C4-2B (cell line): ENCODE measurements around the gene AMER1.

ENCODE experiments used
- H3K27ac ChIP-seq: fragments of 450-650 bp; 2 replicates; pipeline ENCODE4 v1.5.1; 2017
- ZFX ChIP-seq: fragments of 450-650 bp; IDR thresholded peaks from 2 replicates; pipeline ENCODE4 v1.6.1; 2017
- TF ChIP-seq, protein P1 (sequence below): fragments of 450-650 bp; conservative IDR thresholded peaks from 2 replicates; pipeline ENCODE4 v1.5.1; 2017; ENCODE audit warnings: mild to moderate bottlenecking

The AMER1 gene

DNA sequence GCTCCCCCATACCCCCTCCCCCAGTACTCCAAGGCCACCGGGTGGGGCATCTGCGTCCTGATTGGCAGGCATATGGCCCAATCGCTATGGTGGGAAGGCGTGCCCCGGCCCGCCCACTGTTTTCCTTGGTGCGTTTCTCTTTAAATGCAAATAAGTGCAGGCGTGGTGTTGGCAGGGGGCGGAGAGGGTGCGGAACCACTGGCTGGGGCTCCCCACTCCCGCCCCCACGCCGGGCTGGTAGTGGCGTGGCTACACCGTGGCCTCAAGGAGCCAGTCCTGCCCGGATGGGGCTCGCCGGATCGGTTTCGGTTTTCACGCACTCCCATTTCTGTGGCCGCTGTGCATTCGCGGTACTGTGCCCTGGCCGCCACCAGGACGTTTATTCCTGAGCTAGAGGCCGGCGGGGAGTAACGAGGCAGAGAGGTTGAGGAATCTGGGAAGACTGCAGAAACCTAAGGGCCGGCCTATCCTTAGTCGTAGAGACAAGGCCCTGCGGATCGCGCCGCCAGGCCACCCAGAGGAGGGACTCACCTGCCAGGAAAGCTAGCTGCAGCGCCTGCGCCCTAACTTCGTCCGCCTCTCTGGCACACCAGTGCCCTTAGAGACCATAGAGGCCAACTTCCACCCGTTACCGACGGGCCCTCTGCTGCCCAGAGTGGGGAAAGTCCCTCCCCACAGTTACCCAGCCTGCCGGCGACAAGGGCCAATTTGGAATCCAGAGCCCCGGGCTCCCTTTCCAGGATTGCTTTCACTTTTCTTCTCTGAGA, 410 bp upstream of the AMER1 start:
- H3K27ac ChIP-seq = peak overlapping the region; percentile 83
- TF ChIP-seq, protein P1, sequence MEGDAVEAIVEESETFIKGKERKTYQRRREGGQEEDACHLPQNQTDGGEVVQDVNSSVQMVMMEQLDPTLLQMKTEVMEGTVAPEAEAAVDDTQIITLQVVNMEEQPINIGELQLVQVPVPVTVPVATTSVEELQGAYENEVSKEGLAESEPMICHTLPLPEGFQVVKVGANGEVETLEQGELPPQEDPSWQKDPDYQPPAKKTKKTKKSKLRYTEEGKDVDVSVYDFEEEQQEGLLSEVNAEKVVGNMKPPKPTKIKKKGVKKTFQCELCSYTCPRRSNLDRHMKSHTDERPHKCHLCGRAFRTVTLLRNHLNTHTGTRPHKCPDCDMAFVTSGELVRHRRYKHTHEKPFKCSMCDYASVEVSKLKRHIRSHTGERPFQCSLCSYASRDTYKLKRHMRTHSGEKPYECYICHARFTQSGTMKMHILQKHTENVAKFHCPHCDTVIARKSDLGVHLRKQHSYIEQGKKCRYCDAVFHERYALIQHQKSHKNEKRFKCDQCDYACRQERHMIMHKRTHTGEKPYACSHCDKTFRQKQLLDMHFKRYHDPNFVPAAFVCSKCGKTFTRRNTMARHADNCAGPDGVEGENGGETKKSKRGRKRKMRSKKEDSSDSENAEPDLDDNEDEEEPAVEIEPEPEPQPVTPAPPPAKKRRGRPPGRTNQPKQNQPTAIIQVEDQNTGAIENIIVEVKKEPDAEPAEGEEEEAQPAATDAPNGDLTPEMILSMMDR = peak; percentile 32
- peak; percentile 74 for TF ChIP-seq ZFX

DNA sequence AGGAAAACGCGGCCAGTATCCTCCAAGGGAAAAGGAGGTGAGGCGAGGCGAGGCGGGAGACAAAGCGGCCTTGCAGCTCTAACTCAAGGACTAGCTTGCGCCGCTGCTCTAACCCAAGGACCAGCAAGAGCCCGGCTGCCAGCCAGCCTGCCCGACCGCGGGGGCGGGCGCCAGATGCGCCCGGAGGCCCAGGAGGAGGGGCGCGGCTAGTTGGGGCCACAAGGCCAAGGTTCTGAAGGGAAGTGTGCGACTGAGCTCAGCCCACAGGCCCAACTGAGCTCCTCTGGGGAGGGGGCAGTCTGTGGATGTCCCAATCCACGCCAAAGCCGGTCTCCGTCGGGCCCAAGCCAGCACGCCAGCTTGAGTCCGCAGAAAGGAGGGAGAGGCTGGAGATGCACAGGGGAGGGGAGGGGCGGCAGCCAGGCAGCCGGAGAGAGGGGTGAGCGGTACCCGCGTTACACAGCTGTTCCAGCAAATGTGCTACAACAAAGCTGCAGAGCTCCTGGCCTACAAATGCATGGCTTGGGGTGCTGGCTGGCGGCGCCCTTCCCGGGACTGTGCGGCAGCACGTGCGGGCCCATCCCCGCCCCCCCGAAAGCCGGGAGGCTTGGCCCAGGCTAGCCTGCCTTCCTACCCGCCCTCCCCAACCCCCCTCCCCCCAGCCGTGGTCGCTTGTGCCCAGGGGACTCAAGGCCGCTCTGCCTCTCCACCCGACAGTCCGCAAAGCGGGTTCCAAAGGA, 637 bp downstream of the AMER1 start:
- peak overlapping the region; percentile 83 for H3K27ac ChIP-seq
- TF ChIP-seq ZFX = no peak
- TF ChIP-seq, protein P1 = no peak

DNA sequence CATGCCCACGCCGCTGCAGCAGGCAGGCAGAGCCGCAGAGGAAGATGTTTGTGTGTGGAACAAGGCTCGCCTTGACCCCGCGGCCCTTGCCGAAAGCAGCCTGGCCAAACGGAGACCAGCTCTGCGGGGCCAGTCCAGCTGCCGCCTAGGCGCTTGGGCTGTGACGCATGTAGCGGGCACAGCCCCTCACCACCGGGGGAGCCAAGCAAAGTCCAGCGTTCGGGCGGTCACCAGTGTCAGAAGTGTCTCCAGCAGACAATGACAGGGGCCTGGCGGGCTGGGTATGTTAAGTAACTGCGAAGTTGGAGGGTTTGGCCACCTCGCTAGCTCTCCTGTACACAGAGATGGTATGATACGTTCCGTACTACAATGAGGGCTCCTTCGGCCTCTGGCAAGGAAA, 1.3 kb downstream of the AMER1 start:
- H3K27ac ChIP-seq = peak overlapping the region; percentile 83
- TF ChIP-seq, protein P1 = no peak
- TF ChIP-seq ZFX = no peak

DNA sequence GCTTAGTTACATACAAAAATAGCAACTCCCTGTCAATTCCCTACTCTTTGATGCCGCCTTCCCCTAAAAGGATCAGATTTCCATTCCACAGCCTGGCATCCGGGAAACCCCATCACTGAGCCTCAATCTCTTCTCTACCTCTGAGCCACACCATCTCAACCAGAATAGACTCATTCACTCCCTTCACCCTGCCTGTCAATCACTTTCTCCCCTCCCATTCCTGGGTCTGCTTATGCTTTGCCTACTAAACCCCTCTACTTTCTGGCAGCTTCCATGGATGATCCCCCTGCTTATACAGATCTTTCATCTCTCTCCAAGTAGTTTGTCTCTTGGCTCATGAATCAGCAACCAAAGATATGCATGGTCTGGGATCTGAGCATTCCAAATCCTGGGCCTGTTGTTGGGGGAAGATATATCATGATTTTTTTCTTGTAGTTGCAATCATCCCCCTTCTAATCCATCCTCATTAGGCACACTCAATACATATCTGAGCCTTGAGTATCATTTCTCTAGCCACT, 2.6 kb downstream of the AMER1 start:
- TF ChIP-seq, protein P1 = no peak
- TF ChIP-seq ZFX = no peak
- no peak overlapping the region for H3K27ac ChIP-seq

DNA sequence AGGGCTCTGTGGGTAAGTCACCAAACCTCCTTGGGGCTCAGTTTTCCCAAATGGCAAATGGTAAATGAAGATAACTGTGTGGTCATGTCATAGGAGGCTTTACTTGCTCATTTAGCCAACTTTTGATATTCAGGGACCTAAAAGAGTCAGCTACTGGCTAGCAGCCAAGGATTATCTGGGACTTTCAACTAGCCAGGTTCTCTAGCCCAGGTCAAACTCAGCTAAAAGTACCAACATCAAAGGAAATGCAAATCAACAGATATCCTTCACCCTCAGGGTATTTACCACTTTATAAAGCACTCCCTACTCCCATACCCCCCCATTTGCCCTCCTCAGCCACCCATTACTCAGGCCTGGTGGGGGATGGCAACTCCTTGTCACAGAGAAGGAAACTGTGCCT, 7.5 kb downstream of the AMER1 start:
- H3K27ac ChIP-seq = no peak overlapping the region
- TF ChIP-seq ZFX = no peak
- TF ChIP-seq, protein P1 = no peak

DNA sequence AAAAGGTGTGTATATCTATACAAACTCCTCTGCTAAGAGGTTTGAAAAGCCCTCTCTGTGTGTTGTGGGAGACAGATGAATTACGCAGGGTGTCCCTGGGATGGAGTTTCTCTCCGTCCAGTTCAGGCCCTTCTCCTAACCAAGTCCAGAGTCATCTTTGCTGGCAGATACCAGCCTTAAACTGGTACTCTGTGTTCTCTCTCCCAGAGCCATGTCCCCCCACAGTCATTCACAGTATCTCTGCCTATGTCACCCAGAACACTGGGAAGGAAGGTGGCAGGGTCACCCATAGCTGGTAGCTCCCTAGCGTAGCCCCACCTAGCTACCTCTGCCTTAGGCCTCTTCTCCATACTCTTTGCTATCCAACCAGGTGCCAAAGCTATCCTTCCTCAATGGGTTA, 8.9 kb downstream of the AMER1 start:
- TF ChIP-seq, protein P1 = no peak
- TF ChIP-seq ZFX = no peak
- no peak overlapping the region for H3K27ac ChIP-seq

DNA sequence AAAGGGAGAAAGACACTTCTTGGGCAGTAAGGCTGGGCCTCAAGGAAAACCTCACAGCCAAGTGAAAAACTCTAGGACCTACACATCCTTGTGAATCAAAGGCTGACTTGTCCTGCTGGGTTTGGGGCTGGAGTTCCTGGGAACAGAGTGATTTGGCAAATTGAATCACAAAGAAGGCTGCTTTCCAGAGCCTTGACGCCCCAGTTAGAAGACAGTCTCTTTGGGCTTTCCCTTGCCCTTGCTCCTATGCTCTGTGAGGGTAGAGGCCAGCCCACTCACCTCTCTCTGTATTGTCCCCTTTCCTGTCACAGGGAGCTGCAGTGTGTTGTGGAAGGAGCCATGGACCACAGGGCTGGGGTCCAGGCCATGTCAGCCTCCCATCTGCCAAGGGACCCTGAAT, 9.6 kb downstream of the AMER1 start:
- TF ChIP-seq ZFX = no peak
- TF ChIP-seq, protein P1 = no peak
- no peak overlapping the region for H3K27ac ChIP-seq
